ENCODE measurements around the gene FGF9.
A peak's percentile ranks its signal among the peaks of the same experiment; 100 is the strongest.

Gene FGF9

DNA sequence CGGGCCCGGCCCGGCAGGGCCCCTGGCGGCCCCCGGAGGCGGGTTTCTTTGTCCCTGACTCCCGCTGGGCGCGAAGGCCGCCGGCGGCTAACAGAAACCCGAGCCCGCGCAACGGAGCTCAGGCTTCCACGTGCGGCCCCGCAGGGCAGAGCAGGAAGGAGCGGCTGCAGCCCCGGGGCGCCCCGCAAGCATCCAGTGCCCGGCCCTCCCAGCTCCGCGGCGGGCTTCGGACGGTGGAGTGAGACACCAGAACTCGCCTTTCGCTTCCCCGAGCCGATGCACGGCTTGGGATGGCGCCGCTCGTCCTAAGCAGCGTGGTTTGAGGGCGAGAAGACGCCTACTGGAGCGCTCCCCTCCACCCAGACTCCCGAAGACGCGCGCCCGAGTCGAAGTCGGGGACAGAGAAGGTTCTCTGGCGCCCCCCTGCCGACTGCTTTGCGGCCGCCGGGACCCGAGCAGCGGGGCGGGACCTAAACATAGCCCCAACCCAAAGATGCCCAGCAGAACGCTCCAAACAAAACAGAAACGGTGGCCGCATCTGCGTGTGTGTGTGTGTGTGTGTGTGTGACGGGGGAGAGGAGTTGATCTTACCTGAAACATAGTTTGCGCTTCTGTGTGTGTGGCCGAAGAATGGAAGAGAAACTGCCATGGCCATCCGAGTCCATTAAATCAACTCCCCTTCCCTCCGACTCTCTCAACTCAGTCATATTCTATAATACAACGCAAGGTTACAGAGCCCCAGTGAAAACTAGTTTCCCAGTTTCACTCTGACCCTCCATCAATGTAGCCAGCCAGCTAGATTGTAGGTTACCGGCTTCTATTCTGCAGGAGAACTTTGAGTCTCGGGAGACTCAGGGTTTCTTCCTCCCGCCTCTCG, 629 bp upstream of the FGF9 start:
- TF ChIP-seq EGR1 (IDR thresholded peaks at IDR 0.05): no peak
- TF ChIP-seq, protein P1, sequence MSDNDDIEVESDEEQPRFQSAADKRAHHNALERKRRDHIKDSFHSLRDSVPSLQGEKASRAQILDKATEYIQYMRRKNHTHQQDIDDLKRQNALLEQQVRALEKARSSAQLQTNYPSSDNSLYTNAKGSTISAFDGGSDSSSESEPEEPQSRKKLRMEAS (IDR thresholded peaks at IDR 0.05): peak; percentile 82

- TF ChIP-seq EGR1 (IDR thresholded peaks at IDR 0.05) (no peak), TAF1 (IDR thresholded peaks at IDR 0.05; ENCODE audit: low read depth) (no peak), RAD21 (IDR thresholded peaks at IDR 0.05; ENCODE audit: low read depth) (no peak), FOXM1 (IDR thresholded peaks at IDR 0.05; ENCODE audit: borderline replicate concordance, low read depth) (no peak), NFIC (IDR thresholded peaks at IDR 0.05) (no peak), CREB1 (IDR thresholded peaks at IDR 0.05; ENCODE audit: low read depth) (no peak), TCF12 (IDR thresholded peaks at IDR 0.05; ENCODE audit: low read depth) (no peak), YY1 (IDR thresholded peaks at IDR 0.05; ENCODE audit: low read depth) (no peak), EP300 (IDR thresholded peaks at IDR 0.05; ENCODE audit: borderline replicate concordance) (no peak), TEAD4 (IDR thresholded peaks at IDR 0.05) (no peak), CEBPB (IDR thresholded peaks at IDR 0.05) (no peak), ZBTB7A (IDR thresholded peaks at IDR 0.05; ENCODE audit: low read depth) (no peak)
- TF ChIP-seq, protein P2, sequence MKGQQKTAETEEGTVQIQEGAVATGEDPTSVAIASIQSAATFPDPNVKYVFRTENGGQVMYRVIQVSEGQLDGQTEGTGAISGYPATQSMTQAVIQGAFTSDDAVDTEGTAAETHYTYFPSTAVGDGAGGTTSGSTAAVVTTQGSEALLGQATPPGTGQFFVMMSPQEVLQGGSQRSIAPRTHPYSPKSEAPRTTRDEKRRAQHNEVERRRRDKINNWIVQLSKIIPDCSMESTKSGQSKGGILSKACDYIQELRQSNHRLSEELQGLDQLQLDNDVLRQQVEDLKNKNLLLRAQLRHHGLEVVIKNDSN (IDR thresholded peaks at IDR 0.05): no peak
- TF ChIP-seq, protein P3, sequence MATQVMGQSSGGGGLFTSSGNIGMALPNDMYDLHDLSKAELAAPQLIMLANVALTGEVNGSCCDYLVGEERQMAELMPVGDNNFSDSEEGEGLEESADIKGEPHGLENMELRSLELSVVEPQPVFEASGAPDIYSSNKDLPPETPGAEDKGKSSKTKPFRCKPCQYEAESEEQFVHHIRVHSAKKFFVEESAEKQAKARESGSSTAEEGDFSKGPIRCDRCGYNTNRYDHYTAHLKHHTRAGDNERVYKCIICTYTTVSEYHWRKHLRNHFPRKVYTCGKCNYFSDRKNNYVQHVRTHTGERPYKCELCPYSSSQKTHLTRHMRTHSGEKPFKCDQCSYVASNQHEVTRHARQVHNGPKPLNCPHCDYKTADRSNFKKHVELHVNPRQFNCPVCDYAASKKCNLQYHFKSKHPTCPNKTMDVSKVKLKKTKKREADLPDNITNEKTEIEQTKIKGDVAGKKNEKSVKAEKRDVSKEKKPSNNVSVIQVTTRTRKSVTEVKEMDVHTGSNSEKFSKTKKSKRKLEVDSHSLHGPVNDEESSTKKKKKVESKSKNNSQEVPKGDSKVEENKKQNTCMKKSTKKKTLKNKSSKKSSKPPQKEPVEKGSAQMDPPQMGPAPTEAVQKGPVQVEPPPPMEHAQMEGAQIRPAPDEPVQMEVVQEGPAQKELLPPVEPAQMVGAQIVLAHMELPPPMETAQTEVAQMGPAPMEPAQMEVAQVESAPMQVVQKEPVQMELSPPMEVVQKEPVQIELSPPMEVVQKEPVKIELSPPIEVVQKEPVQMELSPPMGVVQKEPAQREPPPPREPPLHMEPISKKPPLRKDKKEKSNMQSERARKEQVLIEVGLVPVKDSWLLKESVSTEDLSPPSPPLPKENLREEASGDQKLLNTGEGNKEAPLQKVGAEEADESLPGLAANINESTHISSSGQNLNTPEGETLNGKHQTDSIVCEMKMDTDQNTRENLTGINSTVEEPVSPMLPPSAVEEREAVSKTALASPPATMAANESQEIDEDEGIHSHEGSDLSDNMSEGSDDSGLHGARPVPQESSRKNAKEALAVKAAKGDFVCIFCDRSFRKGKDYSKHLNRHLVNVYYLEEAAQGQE (IDR thresholded peaks at IDR 0.05; ENCODE audit: low read depth): no peak
- TF ChIP-seq, protein P1 (IDR thresholded peaks at IDR 0.05): no peak
Observed at GRCh38 chr13:21671620-21672286, 880 bp downstream of the FGF9 start.

GRCh38 chr13:21672287-21672680, 1.4 kb downstream of the FGF9 start:
- TF ChIP-seq TAF1 (IDR thresholded peaks at IDR 0.05; ENCODE audit: low read depth): no peak
- no peak for TF ChIP-seq EP300 (IDR thresholded peaks at IDR 0.05; ENCODE audit: borderline replicate concordance)
- no peak for TF ChIP-seq RAD21 (IDR thresholded peaks at IDR 0.05; ENCODE audit: low read depth)
- TF ChIP-seq, protein P1 (IDR thresholded peaks at IDR 0.05): no peak
- TF ChIP-seq EGR1 (IDR thresholded peaks at IDR 0.05): no peak
- TF ChIP-seq CREB1 (IDR thresholded peaks at IDR 0.05; ENCODE audit: low read depth): no peak
- no peak for TF ChIP-seq TEAD4 (IDR thresholded peaks at IDR 0.05)
- no peak for TF ChIP-seq YY1 (IDR thresholded peaks at IDR 0.05; ENCODE audit: low read depth)
- TF ChIP-seq ZBTB7A (IDR thresholded peaks at IDR 0.05; ENCODE audit: low read depth): no peak
- TF ChIP-seq TCF12 (IDR thresholded peaks at IDR 0.05; ENCODE audit: low read depth): no peak
- no peak for TF ChIP-seq CEBPB (IDR thresholded peaks at IDR 0.05)
- no peak for TF ChIP-seq NFIC (IDR thresholded peaks at IDR 0.05)
- TF ChIP-seq, protein P2 (IDR thresholded peaks at IDR 0.05): no peak
- TF ChIP-seq, protein P3 (IDR thresholded peaks at IDR 0.05; ENCODE audit: low read depth): no peak
- no peak for TF ChIP-seq FOXM1 (IDR thresholded peaks at IDR 0.05; ENCODE audit: borderline replicate concordance, low read depth)

- no peak for TF ChIP-seq YY1 (IDR thresholded peaks at IDR 0.05; ENCODE audit: low read depth)
Observed at GRCh38 chr13:21672796-21673538, 2.1 kb downstream of the FGF9 start.

- TF ChIP-seq EGR1 (IDR thresholded peaks at IDR 0.05): peak; percentile 75; the same call in 1 of the 2 replicates
- TF ChIP-seq TEAD4 (IDR thresholded peaks at IDR 0.05): no peak
- TF ChIP-seq TCF12 (IDR thresholded peaks at IDR 0.05; ENCODE audit: low read depth): no peak
- no peak for TF ChIP-seq TAF1 (IDR thresholded peaks at IDR 0.05; ENCODE audit: low read depth)
- TF ChIP-seq, protein P1 (IDR thresholded peaks at IDR 0.05): 0 out of 2 replicates have a peak, but pooled peaks have one; percentile 34
- TF ChIP-seq ZBTB7A (IDR thresholded peaks at IDR 0.05; ENCODE audit: low read depth): no peak
- TF ChIP-seq CREB1 (IDR thresholded peaks at IDR 0.05; ENCODE audit: low read depth): no peak
Observed at GRCh38 chr13:21673539-21673788, 2.6 kb downstream of the FGF9 start.
